NAMALWA (cell line): ENCODE data around the gene RNF217.
"Not testable (repeated sequence)": the region's sequence is repeated elsewhere in the genome, so short reads cannot be mapped to it uniquely, and the experiment has no call there.

Experiments used
- DNase-seq: peaks from one replicate; pipeline ENCODE4 v3.0.0-alpha.2; 2015; ENCODE audit warnings: low spot score

RNF217 gene

DNA sequence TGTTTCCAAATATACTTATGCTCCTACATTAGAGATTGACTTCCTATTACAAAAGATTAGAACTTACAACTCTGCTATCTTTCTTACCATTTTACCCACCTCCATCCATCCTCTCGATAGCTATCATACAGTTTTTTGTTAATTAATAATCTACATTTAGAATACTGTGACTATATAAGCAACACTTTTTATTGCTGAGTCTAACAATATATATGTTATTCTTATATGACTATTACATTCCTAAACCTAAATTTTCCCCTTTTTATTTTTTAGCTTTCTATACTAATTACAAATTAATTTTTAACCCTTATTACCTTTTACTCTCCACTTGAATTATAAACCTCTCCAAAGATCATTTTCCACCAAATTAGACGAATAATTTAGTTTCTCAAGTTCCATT lies 57.0 kb downstream of the RNF217 start:
- no peak for DNase-seq

GRCh38 chr6:125019918-125020317 lies 57.7 kb downstream of the RNF217 start:
- DNase-seq, result no peak

DNA sequence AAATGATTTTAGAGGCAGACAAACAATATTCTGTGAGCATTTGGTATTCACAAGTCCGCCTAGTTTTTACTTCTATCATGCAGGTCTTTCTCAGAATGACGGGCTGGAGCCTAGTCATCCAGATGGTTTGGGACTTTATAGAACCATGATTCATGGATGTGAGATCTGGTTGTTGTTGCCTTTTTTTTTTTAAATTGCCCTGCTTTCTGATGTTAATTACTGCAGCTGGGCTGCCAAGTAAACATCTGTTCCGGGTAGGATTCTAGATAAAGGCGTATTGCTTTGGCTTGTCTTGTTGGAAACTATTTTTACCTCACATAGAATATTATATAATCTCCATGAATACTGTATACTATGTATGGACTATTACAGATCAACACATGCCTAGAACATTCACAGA lies 58.1 kb downstream of the RNF217 start:
- DNase-seq, result no peak

- DNase-seq, result no peak
Measured at GRCh38 chr6:125022391-125022989, 60.3 kb downstream of the RNF217 start.

- DNase-seq, result no peak
Measured at GRCh38 chr6:125025164-125025854, 63.1 kb downstream of the RNF217 start.

DNA sequence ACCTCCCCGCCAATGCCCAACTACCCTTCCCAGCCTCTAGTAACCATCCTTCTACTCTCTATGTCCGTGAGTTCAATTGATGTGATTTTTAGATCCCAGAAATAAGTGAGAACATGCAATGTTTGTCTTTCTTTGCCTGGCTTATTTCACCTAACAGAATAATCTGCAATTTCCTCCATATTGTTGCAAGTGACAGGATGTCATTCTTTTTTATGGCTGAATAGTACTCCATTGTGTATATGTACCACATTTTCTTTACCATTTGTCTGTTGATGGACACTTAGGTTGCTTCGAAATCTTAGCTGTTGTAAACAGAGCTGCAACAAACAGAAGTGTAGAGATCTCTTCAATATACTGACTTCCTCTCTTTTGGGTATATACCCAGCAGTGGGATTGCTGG lies 65.0 kb downstream of the RNF217 start:
- no peak for DNase-seq

DNA sequence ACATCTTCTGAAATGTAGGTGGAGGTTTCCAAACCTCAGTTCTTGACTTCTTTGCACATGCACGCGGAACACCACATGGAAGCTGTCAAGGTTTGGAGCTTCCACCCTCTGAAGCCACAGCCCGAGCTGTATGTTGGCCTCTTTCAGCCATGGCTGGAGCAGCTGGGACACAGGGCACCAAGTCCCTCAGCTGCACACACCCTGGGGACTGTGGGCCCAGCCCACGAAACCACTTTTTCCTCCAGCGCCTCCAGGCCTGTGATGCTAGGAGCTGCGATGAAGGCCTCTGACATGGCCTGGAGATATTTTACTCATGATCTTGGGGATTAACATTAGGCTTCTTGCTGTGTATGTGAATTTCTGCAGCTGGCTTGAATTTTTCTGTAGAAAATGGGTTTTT lies 68.7 kb downstream of the RNF217 start:
- no peak for DNase-seq

DNA sequence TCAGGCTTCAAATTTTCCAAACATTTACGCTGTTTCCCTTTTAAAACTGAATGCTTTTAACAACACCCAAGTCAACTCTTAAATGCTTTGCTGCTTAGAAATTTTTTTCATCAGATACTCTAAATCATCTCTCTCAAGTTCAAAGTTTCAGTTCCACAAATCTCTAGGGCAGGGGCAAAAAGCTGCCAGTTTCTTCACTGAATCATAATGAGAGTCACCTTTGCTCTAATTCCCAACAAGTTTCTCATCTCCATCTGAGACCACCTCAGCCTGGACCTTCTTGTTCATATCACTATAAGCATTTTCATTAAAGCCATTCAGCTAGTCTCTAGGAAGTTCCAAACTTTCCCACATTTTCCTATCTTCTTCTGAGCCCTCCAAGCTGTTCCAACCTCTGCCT lies 69.1 kb downstream of the RNF217 start:
- DNase-seq, result no peak

- not testable (repeated sequence) for DNase-seq
Measured at GRCh38 chr6:125034929-125035328, 72.7 kb downstream of the RNF217 start.

GRCh38 chr6:125036486-125036885 lies 74.2 kb downstream of the RNF217 start:
- DNase-seq, result not testable (repeated sequence)

GRCh38 chr6:125037827-125038226 lies 75.6 kb downstream of the RNF217 start:
- DNase-seq, result no peak

DNA sequence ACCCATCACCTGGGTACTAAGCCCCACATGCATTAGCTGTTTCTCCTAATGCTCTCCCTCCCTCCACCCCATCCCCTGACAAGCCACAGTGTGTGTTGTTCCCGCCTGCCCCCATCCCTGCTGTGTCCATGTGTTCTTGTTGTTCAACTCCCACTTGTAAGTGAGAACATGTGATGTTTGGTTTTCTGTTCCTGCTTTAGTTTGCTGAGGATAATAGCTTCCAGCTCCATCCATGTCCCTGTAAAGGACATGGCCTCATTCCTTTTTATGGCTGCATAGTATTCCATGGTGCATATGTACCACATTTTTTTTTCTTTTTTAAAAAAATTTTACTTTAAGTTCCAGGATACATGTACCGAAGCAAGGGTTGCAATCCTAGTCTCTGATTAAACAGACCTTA lies 76.7 kb downstream of the RNF217 start:
- DNase-seq, result no peak

DNA sequence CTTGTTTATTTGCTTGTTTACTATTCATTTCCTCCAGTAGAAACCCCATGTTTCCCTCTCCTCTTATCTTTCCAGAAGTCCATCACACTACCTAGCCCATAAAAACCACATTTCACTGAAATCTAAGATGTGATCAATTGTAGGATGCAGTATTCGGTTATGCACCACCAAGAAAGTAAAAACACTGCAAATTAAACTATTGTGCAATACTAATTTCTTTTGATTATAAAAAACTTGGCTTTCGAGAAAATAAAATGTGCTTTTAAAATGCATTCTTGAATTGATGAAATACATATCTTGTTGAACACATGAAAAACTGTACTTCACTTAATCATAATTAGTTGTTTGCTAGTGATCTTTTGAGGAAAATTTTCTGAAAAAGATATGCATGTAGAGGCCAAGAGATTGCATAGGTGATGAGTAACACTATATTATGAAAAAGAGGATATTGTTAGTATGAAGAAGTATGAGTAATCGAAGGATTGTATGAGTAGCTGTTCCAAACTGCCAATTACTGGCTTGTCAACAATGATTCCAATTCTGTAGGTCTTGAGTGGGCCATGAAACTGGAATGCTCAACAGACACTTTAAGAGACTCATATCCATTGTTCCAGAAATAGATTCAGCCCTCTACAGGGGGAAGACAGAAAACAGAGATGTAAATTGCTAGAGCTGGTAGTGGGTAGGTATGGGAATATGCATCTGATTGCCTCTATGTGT lies 79.7 kb downstream of the RNF217 start:
- no peak for DNase-seq

DNA sequence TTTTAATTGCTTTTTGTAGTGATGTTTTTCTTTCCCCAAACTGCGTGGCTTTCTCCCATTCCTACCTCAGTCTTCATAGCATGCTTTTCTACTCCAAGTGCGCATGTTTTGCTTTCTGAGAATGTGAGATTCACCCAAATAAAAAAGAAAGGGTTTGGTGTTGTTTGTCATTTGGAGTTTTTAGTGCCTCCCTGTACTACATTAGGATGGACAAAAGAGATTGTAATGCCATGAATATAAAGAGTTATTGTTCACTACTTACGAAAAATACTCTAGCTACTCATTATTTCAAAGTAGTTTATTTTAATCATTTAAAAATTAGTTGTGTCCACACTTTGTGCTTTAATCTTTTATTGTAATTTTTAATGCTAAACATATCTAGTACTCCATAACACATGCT lies 81.8 kb downstream of the RNF217 start:
- DNase-seq, result no peak

DNA sequence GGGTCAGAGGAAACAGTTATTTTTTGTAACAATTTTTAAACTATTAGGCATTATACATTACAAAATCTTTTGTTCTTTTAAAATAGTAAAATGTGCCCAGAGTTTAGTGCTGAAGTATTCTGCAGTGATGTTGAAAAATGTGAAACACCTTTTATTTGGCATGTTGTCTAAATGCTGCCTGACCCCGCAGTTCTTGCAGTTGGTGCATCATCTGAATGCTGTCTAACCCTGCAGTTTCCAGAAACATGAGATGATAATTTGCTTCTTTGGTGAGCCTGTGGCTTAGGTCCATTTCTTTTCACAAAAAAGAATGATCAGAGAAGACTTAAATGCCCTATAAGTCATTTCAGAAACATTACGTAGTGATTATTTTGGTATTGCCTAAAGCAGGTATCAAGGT lies 82.4 kb downstream of the RNF217 start:
- no peak for DNase-seq

DNA sequence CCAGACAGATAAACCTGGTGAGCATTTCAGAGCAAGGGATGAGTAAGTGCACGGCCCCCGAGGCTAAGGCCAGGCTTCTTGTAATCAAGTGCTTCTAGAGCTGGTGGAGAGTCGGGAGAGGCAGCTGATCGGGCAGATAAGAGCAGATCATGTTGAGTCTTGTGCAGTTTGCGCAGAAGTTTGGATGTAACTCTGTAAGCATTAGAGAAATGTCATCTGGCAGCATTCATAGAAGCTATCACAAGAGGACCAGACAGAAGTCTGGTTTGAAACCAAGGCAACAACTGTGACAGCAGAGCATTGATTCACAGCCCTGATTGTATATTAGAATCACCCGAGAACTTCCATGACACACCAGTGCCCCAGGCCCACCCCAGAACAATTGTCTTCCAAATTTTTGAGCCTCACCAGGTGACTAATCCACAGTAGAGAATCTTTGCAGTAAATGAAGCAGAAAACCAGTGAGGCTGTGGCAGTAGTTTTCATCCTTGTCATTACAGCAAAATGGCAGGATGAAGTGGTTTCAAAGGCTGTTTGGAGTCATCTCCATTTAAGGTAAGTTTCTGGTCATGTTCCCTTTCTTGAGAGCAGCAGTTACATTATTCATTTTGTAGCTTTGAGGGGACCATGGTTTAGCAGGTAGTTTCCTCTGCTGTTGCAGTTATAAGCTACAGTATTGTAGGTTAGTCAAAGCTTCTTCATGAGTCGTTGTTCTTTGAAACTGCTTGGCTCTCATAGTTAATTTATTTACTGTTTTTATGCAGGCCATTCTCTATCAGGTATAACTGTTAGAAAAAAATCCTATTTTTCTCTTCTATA lies 84.1 kb downstream of the RNF217 start:
- DNase-seq, result no peak

DNA sequence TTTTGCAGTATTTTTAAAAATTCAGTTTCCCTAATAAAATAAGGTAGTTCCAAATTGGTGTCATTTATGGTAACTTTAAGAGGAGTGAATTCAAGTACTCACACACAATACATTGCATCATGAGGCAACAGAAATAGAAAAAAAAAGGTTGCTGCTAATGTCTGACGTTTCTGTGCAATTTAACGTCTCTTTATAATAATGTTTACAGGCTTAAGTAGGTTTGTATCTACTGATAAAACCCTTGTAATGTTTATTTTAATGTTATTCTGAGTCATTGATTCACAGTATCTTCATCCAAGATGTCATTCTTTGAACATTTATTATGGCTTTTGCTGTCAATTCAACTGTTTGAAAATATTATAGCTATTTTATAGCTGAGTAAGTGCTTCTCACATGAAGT lies 86.0 kb downstream of the RNF217 start:
- DNase-seq, result no peak

- DNase-seq, result no peak
Measured at GRCh38 chr6:125050663-125051318, 88.6 kb downstream of the RNF217 start.

- no peak for DNase-seq
Measured at GRCh38 chr6:125053809-125054208, 91.6 kb downstream of the RNF217 start.

DNA sequence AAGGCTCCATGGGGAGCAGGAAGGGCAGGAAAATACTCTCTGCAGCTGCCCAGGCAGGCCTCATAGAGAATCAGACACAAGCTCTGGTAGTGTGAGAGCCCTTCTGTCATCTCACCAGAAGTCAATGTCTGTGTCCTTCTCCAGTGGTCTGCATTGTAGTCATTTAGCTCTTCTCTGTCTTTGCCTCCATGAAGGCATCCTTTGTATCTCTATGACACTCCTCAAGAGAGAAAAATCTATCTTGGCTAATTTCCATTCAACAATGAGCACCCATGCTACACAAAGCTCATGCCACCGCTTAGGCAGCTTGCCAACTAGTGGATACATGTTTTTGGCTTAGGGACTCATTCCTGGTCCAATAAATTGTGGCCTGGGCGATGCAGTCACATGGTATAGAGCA lies 92.1 kb downstream of the RNF217 start:
- no peak for DNase-seq

- DNase-seq, result no peak
Measured at GRCh38 chr6:125057392-125058246, 95.4 kb downstream of the RNF217 start.
